Natural killer cell (primary cell): ENCODE measurements around the gene TUBB. TPM values are rescaled to one million over a fixed set of nuclear protein-coding genes. Genes with fewer than 3 reads are reported as not detected.

Experiments used
- ATAC-seq, 3 donors: fragments of 150-1000 bp in 2 of 3; fragments of 200-7000 bp in 1 of 3; cut with Tn5 transposase; 1 replicate in 1 of 3; 2 replicates in 2 of 3; pipeline ENCODE4 v1.10.0; 2021; ENCODE audit warnings: mild to moderate bottlenecking in 2 of 3, moderate library complexity in 2 of 3
- DNase-seq, 2 donors: peaks; one replicate each; pipeline versions ENCODE4 v3.0.0 to v3.0.0-alpha.2; 2013 to 2021; ENCODE audit warnings: mixed read lengths in 1 of 2
- H3K27ac ChIP-seq: one replicate; pipeline ENCODE4 v1.5.1; 2013; ENCODE audit warnings: mild to moderate bottlenecking, low read length
- H3K27me3 ChIP-seq: one replicate; pipeline ENCODE4 v1.6.1; 2013; ENCODE audit warnings: low read length; ENCODE audit not compliant: control insufficient read depth, insufficient read depth
- H3K36me3 ChIP-seq: one replicate; pipeline ENCODE4 v1.6.1; 2013; ENCODE audit warnings: low read length; ENCODE audit not compliant: control insufficient read depth, insufficient read depth
- H3K4me1 ChIP-seq: one replicate; pipeline ENCODE4 v1.6.1; 2013; ENCODE audit warnings: low read length; ENCODE audit not compliant: control insufficient read depth, insufficient read depth
- H3K4me3 ChIP-seq: one replicate; pipeline ENCODE4 v1.5.1; 2013; ENCODE audit warnings: low read length
- H3K9me3 ChIP-seq: one replicate; pipeline ENCODE4 v1.6.1; 2013; ENCODE audit warnings: low read length; ENCODE audit not compliant: control insufficient read depth, insufficient read depth
- H3K27ac Mint-ChIP-seq, 2 donors: one replicate each; pipeline ENCODE4 v1.8.0; 2022; ENCODE audit warnings: mild to moderate bottlenecking in 2 of 2, mixed read lengths in 2 of 2, moderate library complexity in 1 of 2
- H3K27me3 Mint-ChIP-seq, 2 donors: one replicate each; pipeline ENCODE4 v1.8.0; 2022; ENCODE audit warnings: low read depth in 2 of 2, mixed read lengths in 2 of 2
- H3K36me3 Mint-ChIP-seq: one replicate; pipeline ENCODE4 v1.8.0; 2022; ENCODE audit warnings: mixed read lengths
- H3K4me1 Mint-ChIP-seq, 2 donors: one replicate each; pipeline ENCODE4 v1.8.0; 2022; ENCODE audit warnings: mixed read lengths in 2 of 2
- H3K4me3 Mint-ChIP-seq: one replicate; pipeline ENCODE4 v1.8.0; 2022; ENCODE audit warnings: mild to moderate bottlenecking, moderate library complexity, mixed read lengths
- H3K9me3 Mint-ChIP-seq, 2 donors: one replicate each; pipeline ENCODE4 v1.8.0; 2022; ENCODE audit warnings: mixed read lengths in 2 of 2
- WGBS: methylation state at CpG from one replicate; pipeline ENCODE4 v1.1.7; 2013; ENCODE audit warnings: missing lambda C conversion rate; ENCODE audit not compliant: insufficient coverage; 5-methylcytosine and 5-hydroxymethylcytosine counted together
- intact Hi-C: fragments of 100-400 bp; cut with micrococcal nuclease; formaldehyde crosslinking; loops from one replicate; pipeline ENCODE4 v1.14.2; 2022
- total RNA-seq, 4 donors: library from RNA; stranded (reverse); fragments of 120-200 nt in 1 of 4; gene quantifications; one replicate each; pipeline versions ENCODE4 v1.2.3 to v1.2.4, GENCODE V29; 2013 to 2022
- TF ChIP-seq, protein P1 (sequence below): fragments of 200-600 bp; IDR thresholded peaks from one replicate; pipeline ENCODE4 v1.8.0; 2022; ENCODE audit warnings: antibody characterized with exemption

Gene TUBB
- total RNA-seq, 3 donors from 2014 or later (not counting 1 experiment from before 2014, with no cell fraction given) = 121 to 168 (median 127) TPM

GRCh38 chr6:30676660-30677285, 43.4 kb upstream of the TUBB start:
- intact Hi-C loops = no loop called here
- no peak for ATAC-seq
- no peaks in the 10 kb centered on the region for H3K27me3 Mint-ChIP-seq

GRCh38 chr6:30678964-30679726, 41.0 kb upstream of the TUBB start:
- Mint-ChIP-seq H3K4me3 (peak overlapping the region; percentile 79), H3K36me3 (peaks cover 15% of the 10 kb centered on the region)

More at GRCh38 chr6:30676660-30677285, 43.4 kb upstream of the TUBB start:
- peaks cover 41% of the 10 kb centered on the region for H3K4me1 ChIP-seq
- peaks cover 10% of the 10 kb centered on the region for H3K36me3 Mint-ChIP-seq
- H3K4me3 Mint-ChIP-seq = no peak overlapping the region
- 86% methylated on average over 7 of the region's 10 CpGs for WGBS
- DNase-seq = no peak
- no peaks in the 10 kb centered on the region for H3K9me3 ChIP-seq
- H3K4me3 ChIP-seq = no peak overlapping the region
- no peaks in the 10 kb centered on the region for H3K27me3 ChIP-seq
- peak overlapping the region; percentile 72 to 74 for H3K27ac Mint-ChIP-seq
- H3K36me3 ChIP-seq = peaks cover 45% of the 10 kb centered on the region
- TF ChIP-seq, protein P1, sequence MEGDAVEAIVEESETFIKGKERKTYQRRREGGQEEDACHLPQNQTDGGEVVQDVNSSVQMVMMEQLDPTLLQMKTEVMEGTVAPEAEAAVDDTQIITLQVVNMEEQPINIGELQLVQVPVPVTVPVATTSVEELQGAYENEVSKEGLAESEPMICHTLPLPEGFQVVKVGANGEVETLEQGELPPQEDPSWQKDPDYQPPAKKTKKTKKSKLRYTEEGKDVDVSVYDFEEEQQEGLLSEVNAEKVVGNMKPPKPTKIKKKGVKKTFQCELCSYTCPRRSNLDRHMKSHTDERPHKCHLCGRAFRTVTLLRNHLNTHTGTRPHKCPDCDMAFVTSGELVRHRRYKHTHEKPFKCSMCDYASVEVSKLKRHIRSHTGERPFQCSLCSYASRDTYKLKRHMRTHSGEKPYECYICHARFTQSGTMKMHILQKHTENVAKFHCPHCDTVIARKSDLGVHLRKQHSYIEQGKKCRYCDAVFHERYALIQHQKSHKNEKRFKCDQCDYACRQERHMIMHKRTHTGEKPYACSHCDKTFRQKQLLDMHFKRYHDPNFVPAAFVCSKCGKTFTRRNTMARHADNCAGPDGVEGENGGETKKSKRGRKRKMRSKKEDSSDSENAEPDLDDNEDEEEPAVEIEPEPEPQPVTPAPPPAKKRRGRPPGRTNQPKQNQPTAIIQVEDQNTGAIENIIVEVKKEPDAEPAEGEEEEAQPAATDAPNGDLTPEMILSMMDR = no peak
- H3K4me1 Mint-ChIP-seq = peaks cover 39 to 63% of the 10 kb centered on the region in 2 donors
- no peak overlapping the region for H3K27ac ChIP-seq
- H3K9me3 Mint-ChIP-seq = no peaks in the 10 kb centered on the region

GRCh38 chr6:30679765-30680535, 40.2 kb upstream of the TUBB start:
- no peaks in the 10 kb centered on the region for H3K9me3 Mint-ChIP-seq
- TF ChIP-seq, protein P1 = no peak
- Histone ChIP-seq H3K27ac (peak overlapping the region; percentile 59), H3K4me3 (peak overlapping the region; percentile 1), H3K9me3 (no peaks in the 10 kb centered on the region), H3K36me3 (peaks cover 45% of the 10 kb centered on the region), H3K4me1 (peaks cover 47% of the 10 kb centered on the region), H3K27me3 (no peaks in the 10 kb centered on the region)
- ATAC-seq (no peak), DNase-seq (peak in 1 of 2 donors; percentile 27)
- intact Hi-C loops = loop anchor here (1.0 to 5.0 kb wide), 2 partner anchors 42 to 197 kb away; no protein-coding TSS in a partner anchor
- peak overlapping the region; percentile 91 to 98 for H3K27ac Mint-ChIP-seq
- H3K4me3 Mint-ChIP-seq = peak overlapping the region; percentile 96
- no peaks in the 10 kb centered on the region for H3K27me3 Mint-ChIP-seq
- H3K4me1 Mint-ChIP-seq = peaks cover 48 to 71% of the 10 kb centered on the region in 2 donors
- peaks cover 19% of the 10 kb centered on the region for H3K36me3 Mint-ChIP-seq
- 43% methylated on average over 6 of the region's 7 CpGs for WGBS

More at GRCh38 chr6:30678964-30679726, 41.0 kb upstream of the TUBB start:
- H3K4me1 Mint-ChIP-seq = peaks cover 45 to 65% of the 10 kb centered on the region in 2 donors
- no peaks in the 10 kb centered on the region for H3K9me3 Mint-ChIP-seq
- 6% methylated on average over 25 of the region's 31 CpGs for WGBS
- no peaks in the 10 kb centered on the region for H3K27me3 Mint-ChIP-seq
- peak overlapping the region; percentile 59 for H3K27ac ChIP-seq
- peaks cover 45% of the 10 kb centered on the region for H3K36me3 ChIP-seq
- peak; percentile 35 to 69 (median 48) for ATAC-seq
- H3K4me1 ChIP-seq = peaks cover 47% of the 10 kb centered on the region
- TF ChIP-seq, protein P1 = peak; percentile 95
- intact Hi-C loops = loop anchor here (1.0 kb wide), 1 partner anchor 43 kb away; no protein-coding TSS in a partner anchor
- H3K9me3 ChIP-seq = no peaks in the 10 kb centered on the region
- H3K27me3 ChIP-seq = no peaks in the 10 kb centered on the region
- peak; percentile 94 to 95 for DNase-seq
- peak overlapping the region; percentile 15 for H3K4me3 ChIP-seq
- H3K27ac Mint-ChIP-seq = peak overlapping the region; percentile 91 to 98
